ENCODE results near the gene NEURL1. TPM values are rescaled to one million over a fixed set of nuclear protein-coding genes. Genes with fewer than 3 reads are reported as not detected.
A peak's percentile ranks its signal among the peaks of the same experiment; 100 is the strongest.

NEURL1 gene
- total and polyA plus RNA-seq, 9 donors: 12.0 to 30.3 (median 19.3) TPM

GRCh38 chr10:103459615-103460014, 33.9 kb upstream of the NEURL1 start:
- Histone ChIP-seq H3K4me3 (ENCODE audit: low read length) (no peak overlapping the region), H3K27me3 (ENCODE audit: control insufficient read depth, insufficient read depth, low read length) (no peaks in the 10 kb centered on the region), H3K4me1 (ENCODE audit: control insufficient read depth, insufficient read depth, low read length) (no peaks in the 10 kb centered on the region), H3K27ac (ENCODE audit: low read length) (no peak overlapping the region), H3K36me3 (ENCODE audit: control insufficient read depth, insufficient read depth, low read length) (no peaks in the 10 kb centered on the region), H3K9me3 (replicated peaks; ENCODE audit: control insufficient read depth, low read depth, low read length) (no peaks in the 10 kb centered on the region)
- DNase-seq: no peak
- 49% methylated on average over 3 of the region's 4 CpGs for WGBS (ENCODE audit: insufficient coverage)

GRCh38 chr10:103463499-103463898, 30.0 kb upstream of the NEURL1 start:
- H3K4me1 ChIP-seq (ENCODE audit: control insufficient read depth, insufficient read depth, low read length): no peaks in the 10 kb centered on the region
- H3K36me3 ChIP-seq (ENCODE audit: control insufficient read depth, insufficient read depth, low read length): no peaks in the 10 kb centered on the region
- no peak for DNase-seq
- WGBS (ENCODE audit: insufficient coverage): 47% methylated on average over 3 of the region's 4 CpGs
- no peaks in the 10 kb centered on the region for H3K9me3 ChIP-seq (replicated peaks; ENCODE audit: control insufficient read depth, low read depth, low read length)
- H3K27ac ChIP-seq (ENCODE audit: low read length): no peak overlapping the region
- H3K27me3 ChIP-seq (ENCODE audit: control insufficient read depth, insufficient read depth, low read length): no peaks in the 10 kb centered on the region
- H3K4me3 ChIP-seq (ENCODE audit: low read length): no peak overlapping the region

GRCh38 chr10:103465411-103466179, 27.9 kb upstream of the NEURL1 start:
- no peak overlapping the region for H3K27ac ChIP-seq (ENCODE audit: low read length)
- peaks cover 2% of the 10 kb centered on the region for H3K27me3 ChIP-seq (ENCODE audit: control insufficient read depth, insufficient read depth, low read length)
- no peak overlapping the region for H3K4me3 ChIP-seq (ENCODE audit: low read length)
- no peaks in the 10 kb centered on the region for H3K36me3 ChIP-seq (ENCODE audit: control insufficient read depth, insufficient read depth, low read length)
- H3K9me3 ChIP-seq (replicated peaks; ENCODE audit: control insufficient read depth, low read depth, low read length): no peaks in the 10 kb centered on the region
- WGBS (ENCODE audit: insufficient coverage): 73% methylated on average over 10 of the region's 14 CpGs
- no peak for DNase-seq
- H3K4me1 ChIP-seq (ENCODE audit: control insufficient read depth, insufficient read depth, low read length): peaks cover 1% of the 10 kb centered on the region

- H3K4me1 ChIP-seq (ENCODE audit: control insufficient read depth, insufficient read depth, low read length): peaks cover 7% of the 10 kb centered on the region
- H3K9me3 ChIP-seq (replicated peaks; ENCODE audit: control insufficient read depth, low read depth, low read length): no peaks in the 10 kb centered on the region
- H3K4me3 ChIP-seq (ENCODE audit: low read length): no peak overlapping the region
- WGBS (ENCODE audit: insufficient coverage): 62% methylated on average over 3 of the region's 3 CpGs
- H3K27me3 ChIP-seq (ENCODE audit: control insufficient read depth, insufficient read depth, low read length): peaks cover 2% of the 10 kb centered on the region
- H3K27ac ChIP-seq (ENCODE audit: low read length): no peak overlapping the region
- H3K36me3 ChIP-seq (ENCODE audit: control insufficient read depth, insufficient read depth, low read length): no peaks in the 10 kb centered on the region
- no peak for DNase-seq
Observed at GRCh38 chr10:103466734-103467133, 26.8 kb upstream of the NEURL1 start.

- Histone ChIP-seq H3K36me3 (ENCODE audit: control insufficient read depth, insufficient read depth, low read length) (no peaks in the 10 kb centered on the region), H3K27me3 (ENCODE audit: control insufficient read depth, insufficient read depth, low read length) (peaks cover 2% of the 10 kb centered on the region), H3K27ac (ENCODE audit: low read length) (no peak overlapping the region), H3K9me3 (replicated peaks; ENCODE audit: control insufficient read depth, low read depth, low read length) (no peaks in the 10 kb centered on the region), H3K4me1 (ENCODE audit: control insufficient read depth, insufficient read depth, low read length) (peaks cover 11% of the 10 kb centered on the region), H3K4me3 (ENCODE audit: low read length) (no peak overlapping the region)
- DNase-seq: no peak
- 31% methylated on average over 2 of the region's 7 CpGs for WGBS (ENCODE audit: insufficient coverage)
Observed at GRCh38 chr10:103467406-103467805, 26.1 kb upstream of the NEURL1 start.

- WGBS (ENCODE audit: insufficient coverage): 55% methylated on average over 5 of the region's 5 CpGs
- no peak overlapping the region for H3K27ac ChIP-seq (ENCODE audit: low read length)
- no peak for DNase-seq
Observed at GRCh38 chr10:103469201-103469600, 24.3 kb upstream of the NEURL1 start.

GRCh38 chr10:103470761-103471653, 22.5 kb upstream of the NEURL1 start:
- Histone ChIP-seq H3K27ac (ENCODE audit: low read length) (no peak overlapping the region), H3K4me3 (ENCODE audit: low read length) (no peak overlapping the region), H3K9me3 (replicated peaks; ENCODE audit: control insufficient read depth, low read depth, low read length) (no peaks in the 10 kb centered on the region), H3K36me3 (ENCODE audit: control insufficient read depth, insufficient read depth, low read length) (no peaks in the 10 kb centered on the region), H3K4me1 (ENCODE audit: control insufficient read depth, insufficient read depth, low read length) (peaks cover 11% of the 10 kb centered on the region), H3K27me3 (ENCODE audit: control insufficient read depth, insufficient read depth, low read length) (peaks cover 4% of the 10 kb centered on the region)
- 50% methylated on average over 13 of the region's 14 CpGs for WGBS (ENCODE audit: insufficient coverage)
- DNase-seq: peak; percentile 29

More at GRCh38 chr10:103469201-103469600, 24.3 kb upstream of the NEURL1 start:
- peaks cover 4% of the 10 kb centered on the region for H3K27me3 ChIP-seq (ENCODE audit: control insufficient read depth, insufficient read depth, low read length)
- peaks cover 11% of the 10 kb centered on the region for H3K4me1 ChIP-seq (ENCODE audit: control insufficient read depth, insufficient read depth, low read length)
- no peak overlapping the region for H3K4me3 ChIP-seq (ENCODE audit: low read length)
- no peaks in the 10 kb centered on the region for H3K9me3 ChIP-seq (replicated peaks; ENCODE audit: control insufficient read depth, low read depth, low read length)
- H3K36me3 ChIP-seq (ENCODE audit: control insufficient read depth, insufficient read depth, low read length): no peaks in the 10 kb centered on the region

- no peak overlapping the region for H3K27ac ChIP-seq (ENCODE audit: low read length)
- no peak overlapping the region for H3K4me3 ChIP-seq (ENCODE audit: low read length)
Observed at GRCh38 chr10:103472005-103472404, 21.5 kb upstream of the NEURL1 start.

GRCh38 chr10:103473261-103473671, 20.2 kb upstream of the NEURL1 start:
- H3K27me3 ChIP-seq (ENCODE audit: control insufficient read depth, insufficient read depth, low read length): peaks cover 4% of the 10 kb centered on the region
- H3K4me1 ChIP-seq (ENCODE audit: control insufficient read depth, insufficient read depth, low read length): peaks cover 11% of the 10 kb centered on the region
- H3K9me3 ChIP-seq (replicated peaks; ENCODE audit: control insufficient read depth, low read depth, low read length): no peaks in the 10 kb centered on the region
- 46% methylated on average over 28 of the region's 32 CpGs for WGBS (ENCODE audit: insufficient coverage)
- H3K4me3 ChIP-seq (ENCODE audit: low read length): no peak overlapping the region
- peak; percentile 40 for DNase-seq
- H3K36me3 ChIP-seq (ENCODE audit: control insufficient read depth, insufficient read depth, low read length): no peaks in the 10 kb centered on the region
- H3K27ac ChIP-seq (ENCODE audit: low read length): no peak overlapping the region

More at GRCh38 chr10:103472005-103472404, 21.5 kb upstream of the NEURL1 start:
- Histone ChIP-seq H3K36me3 (ENCODE audit: control insufficient read depth, insufficient read depth, low read length) (no peaks in the 10 kb centered on the region), H3K9me3 (replicated peaks; ENCODE audit: control insufficient read depth, low read depth, low read length) (no peaks in the 10 kb centered on the region), H3K27me3 (ENCODE audit: control insufficient read depth, insufficient read depth, low read length) (peaks cover 4% of the 10 kb centered on the region), H3K4me1 (ENCODE audit: control insufficient read depth, insufficient read depth, low read length) (peaks cover 11% of the 10 kb centered on the region)
- DNase-seq: no peak
- WGBS (ENCODE audit: insufficient coverage): 75% methylated on average over 1 of the region's 2 CpGs

- DNase-seq: no peak
- Histone ChIP-seq H3K9me3 (replicated peaks; ENCODE audit: control insufficient read depth, low read depth, low read length) (no peaks in the 10 kb centered on the region), H3K4me3 (ENCODE audit: low read length) (no peak overlapping the region), H3K27ac (ENCODE audit: low read length) (no peak overlapping the region), H3K27me3 (ENCODE audit: control insufficient read depth, insufficient read depth, low read length) (peaks cover 4% of the 10 kb centered on the region), H3K4me1 (ENCODE audit: control insufficient read depth, insufficient read depth, low read length) (peaks cover 11% of the 10 kb centered on the region), H3K36me3 (ENCODE audit: control insufficient read depth, insufficient read depth, low read length) (no peaks in the 10 kb centered on the region)
- WGBS (ENCODE audit: insufficient coverage): 86% methylated on average over 3 of the region's 3 CpGs
Observed at GRCh38 chr10:103474077-103474476, 19.4 kb upstream of the NEURL1 start.
